Ovary (tissue), 3 donors: ENCODE results near the gene STUB1.

ENCODE experiments used
- POLR2A ChIP-seq: fragments of 450-650 bp; IDR thresholded peaks from one replicate; pipeline ENCODE4 v1.6.1; 2017; ENCODE audit warnings: antibody characterized with exemption, mild to moderate bottlenecking, moderate library complexity
- TF ChIP-seq, protein P1 (sequence below), 3 donors: fragments of 450-650 bp in 2 of 3; fragments of 200-600 bp in 1 of 3; IDR thresholded peaks; one replicate each; pipeline versions ENCODE4 v1.5.1 to v1.8.0; 2016 to 2022; ENCODE audit warnings: antibody characterized with exemption in 3 of 3, mild to moderate bottlenecking in 1 of 3
- donor health status: DM: no; HTN: no; CAD: no.

DNA sequence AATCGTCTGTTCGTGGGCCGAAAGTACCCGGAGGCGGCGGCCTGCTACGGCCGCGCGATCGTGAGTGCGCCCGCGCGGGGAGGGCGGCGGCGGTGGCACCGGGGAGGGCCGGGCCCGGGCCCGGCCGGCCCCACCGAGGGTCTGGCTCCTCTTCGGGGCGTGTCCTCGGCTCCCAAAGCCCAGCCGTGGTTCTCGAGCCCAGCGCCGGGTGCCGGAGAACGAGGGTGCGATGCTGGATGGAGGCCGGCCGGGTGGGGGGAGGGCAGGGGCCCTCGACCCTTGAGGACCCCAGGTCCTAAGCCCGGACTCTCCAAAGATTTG lies 375 bp downstream of the STUB1 start:
- TF ChIP-seq, protein P1, sequence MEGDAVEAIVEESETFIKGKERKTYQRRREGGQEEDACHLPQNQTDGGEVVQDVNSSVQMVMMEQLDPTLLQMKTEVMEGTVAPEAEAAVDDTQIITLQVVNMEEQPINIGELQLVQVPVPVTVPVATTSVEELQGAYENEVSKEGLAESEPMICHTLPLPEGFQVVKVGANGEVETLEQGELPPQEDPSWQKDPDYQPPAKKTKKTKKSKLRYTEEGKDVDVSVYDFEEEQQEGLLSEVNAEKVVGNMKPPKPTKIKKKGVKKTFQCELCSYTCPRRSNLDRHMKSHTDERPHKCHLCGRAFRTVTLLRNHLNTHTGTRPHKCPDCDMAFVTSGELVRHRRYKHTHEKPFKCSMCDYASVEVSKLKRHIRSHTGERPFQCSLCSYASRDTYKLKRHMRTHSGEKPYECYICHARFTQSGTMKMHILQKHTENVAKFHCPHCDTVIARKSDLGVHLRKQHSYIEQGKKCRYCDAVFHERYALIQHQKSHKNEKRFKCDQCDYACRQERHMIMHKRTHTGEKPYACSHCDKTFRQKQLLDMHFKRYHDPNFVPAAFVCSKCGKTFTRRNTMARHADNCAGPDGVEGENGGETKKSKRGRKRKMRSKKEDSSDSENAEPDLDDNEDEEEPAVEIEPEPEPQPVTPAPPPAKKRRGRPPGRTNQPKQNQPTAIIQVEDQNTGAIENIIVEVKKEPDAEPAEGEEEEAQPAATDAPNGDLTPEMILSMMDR (IDR thresholded peaks at IDR 0.05), result no peak
- TF ChIP-seq POLR2A, result no peak
